GM12878 (cell line): ENCODE data around the gene LRP5. TPM values are rescaled to one million over a fixed set of nuclear protein-coding genes. Genes with fewer than 3 reads are reported as not detected.

Experiments used
- ATAC-seq: fragments of 200-7000 bp; cut with Tn5 transposase; 3 replicates; pipeline ENCODE4 v1.9.1; 2020; ENCODE audit warnings: mild to moderate bottlenecking, moderate library complexity
- BruUV-seq: library from RNA; stranded (reverse); fragments of 400-500 nt; replicated peaks from 2 replicates; lab custom pipeline; 2021; lab: Mats Ljungman, UMichigan
- CTCF ChIA-PET: fragments of 300-600 bp; sonication (Branson Sonifier 250); formaldehyde crosslinking; extraction: SDS; loops from one replicate; lab custom pipeline; 2021; ENCODE audit warnings: inconsistent platforms; lab: Yijun Ruan, JAX
- POLR2A ChIA-PET: fragments of 350-600 bp; formaldehyde crosslinking; extraction: SDS; loops from one replicate; lab custom pipeline; 2021; ENCODE audit warnings: inconsistent platforms; lab: Charles Lee
- RAD21 ChIA-PET: fragments of 300-600 bp; sonication (Branson Sonifier 250); formaldehyde crosslinking; loops from one replicate; lab custom pipeline; 2023; ENCODE audit warnings: antibody characterized with exemption; ENCODE audit not compliant: unreplicated experiment; lab: Charles Lee
- SMC1A ChIA-PET: fragments of 300-600 bp; sonication (Branson Sonifier 250); formaldehyde crosslinking; loops from one replicate; lab custom pipeline; 2023; ENCODE audit not compliant: unreplicated experiment, uncharacterized antibody; lab: Charles Lee
- DNase-seq: peaks from one replicate; pipeline ENCODE4 v3.0.0-alpha.2; 2011; ENCODE audit warnings: low read depth, low spot score
- FAIRE-seq: peaks from 3 replicates; lab custom pipeline; 2011; peaks lifted over from hg19 to GRCh38; lab: Jason Lieb, UNC
- H2AFZ ChIP-seq: 2 replicates; pipeline ENCODE4 v1.6.0; 2011; ENCODE audit warnings: low read depth, low read length, control low read depth; ENCODE audit not compliant: control insufficient read depth
- H3K27ac ChIP-seq: 2 replicates; pipeline ENCODE4 v1.5.1; 2011; ENCODE audit warnings: control low read depth; ENCODE audit not compliant: control insufficient read depth, insufficient read depth
- H3K27me3 ChIP-seq, 2 experiments: replicated peaks in 1 of 2; 2 replicates each; pipeline versions ENCODE4 v1.6.0 to v1.6.1; 2011; ENCODE audit warnings: low read length in 1 of 2; ENCODE audit not compliant: control insufficient read depth in 2 of 2, insufficient read depth in 2 of 2
- H3K36me3 ChIP-seq, 2 experiments: 2 replicates each; pipeline ENCODE4 v1.5.1; 2011; ENCODE audit warnings: low read length in 1 of 2; ENCODE audit not compliant: control insufficient read depth in 2 of 2, insufficient read depth in 2 of 2
- H3K4me1 ChIP-seq: 2 replicates; pipeline ENCODE4 v1.6.1; 2011; ENCODE audit warnings: mild to moderate bottlenecking, low read length, moderate library complexity, mixed read lengths; ENCODE audit not compliant: control insufficient read depth, insufficient read depth
- H3K4me2 ChIP-seq: 2 replicates; pipeline ENCODE4 v1.6.0; 2011; ENCODE audit warnings: control low read depth; ENCODE audit not compliant: control insufficient read depth, insufficient read depth
- H3K4me3 ChIP-seq: fragments of 200-600 bp; sonication (generic); 2 replicates; pipeline ENCODE4 v1.5.1; 2016
- H3K79me2 ChIP-seq: 2 replicates; pipeline ENCODE4 v1.6.0; 2011; ENCODE audit warnings: low read length; ENCODE audit not compliant: control insufficient read depth, insufficient read depth
- H3K9ac ChIP-seq: 2 replicates; pipeline ENCODE4 v1.8.0; 2011; ENCODE audit warnings: low read length, control low read depth, mixed read lengths; ENCODE audit not compliant: control insufficient read depth, insufficient read depth
- H3K9me3 ChIP-seq: replicated peaks from 3 replicates; pipeline ENCODE4 v1.5.1; 2011; ENCODE audit warnings: mild to moderate bottlenecking, low read length; ENCODE audit not compliant: control insufficient read depth, insufficient read depth
- H4K20me1 ChIP-seq: 2 replicates; pipeline ENCODE4 v1.6.0; 2011; ENCODE audit not compliant: control insufficient read depth, insufficient read depth
- BCL11A ChIP-seq: IDR thresholded peaks from 2 replicates; pipeline ENCODE4 v1.6.1; 2011; ENCODE audit warnings: low read depth, low read length
- CBX3 ChIP-seq: fragments of 200-600 bp; sonication (generic); IDR thresholded peaks from 2 replicates; pipeline ENCODE4 v1.6.1; 2016; ENCODE audit warnings: low read depth, borderline replicate concordance
- FOXM1 ChIP-seq: IDR thresholded peaks from 2 replicates; pipeline ENCODE4 v1.6.1; 2012; ENCODE audit warnings: low read depth, mild to moderate bottlenecking, inconsistent platforms, low read length, moderate library complexity
- HDAC6 ChIP-seq: fragments of 200-600 bp; sonication (generic); IDR thresholded peaks from one replicate; pipeline ENCODE4 v1.8.0; 2017; ENCODE audit warnings: antibody characterized with exemption; ENCODE audit not compliant: unreplicated experiment
- MYB ChIP-seq: fragments of 150-350 bp; IDR thresholded peaks from 2 replicates; pipeline ENCODE4 v1.6.1; 2014; ENCODE audit warnings: mild to moderate bottlenecking, low read depth, low read length, borderline replicate concordance
- POLR2AphosphoS2 ChIP-seq: IDR thresholded peaks from 2 replicates; pipeline ENCODE4 v1.6.1; 2011; ENCODE audit warnings: low read depth, mild to moderate bottlenecking, low read length, improper control_type of control experiment, moderate library complexity
- RAD21 ChIP-seq: IDR thresholded peaks from 2 replicates; pipeline ENCODE4 v1.6.1; 2011; ENCODE audit warnings: mild to moderate bottlenecking, low read depth, low read length, moderate library complexity; ENCODE audit not compliant: insufficient read depth
- RB1 ChIP-seq: fragments of 450-650 bp; formaldehyde crosslinking; IDR thresholded peaks from 2 replicates; pipeline ENCODE4 v1.6.1; 2017; ENCODE audit warnings: mild to moderate bottlenecking, borderline replicate concordance
- RCOR1 ChIP-seq: conservative IDR thresholded peaks from 2 replicates; pipeline ENCODE4 v1.6.1; 2012; ENCODE audit warnings: low read depth, low read length, improper control_type of control experiment
- TAF1 ChIP-seq: IDR thresholded peaks from 2 replicates; pipeline ENCODE4 v1.6.1; 2011; ENCODE audit warnings: mild to moderate bottlenecking, low read depth, low read length, borderline replicate concordance
- YBX1 ChIP-seq: fragments of 450-650 bp; IDR thresholded peaks from 2 replicates; pipeline ENCODE4 v1.6.1; 2016; ENCODE audit warnings: antibody characterized with exemption
- ZNF274 ChIP-seq: IDR thresholded peaks from one replicate; pipeline ENCODE4 v1.8.0; 2011; ENCODE audit not compliant: insufficient read length, insufficient read depth
- ZSCAN29 ChIP-seq: fragments of 450-650 bp; IDR thresholded peaks from 2 replicates; pipeline ENCODE4 v1.6.1; 2017; ENCODE audit warnings: mild to moderate bottlenecking, moderate library complexity
- WGBS: methylation state at CpG from one replicate; pipeline ENCODE4 v1.1.6; 2016; ENCODE audit warnings: low lambda C conversion rate; ENCODE audit not compliant: insufficient replicate concordance, insufficient coverage; ENCODE audit errors: missing lambda C conversion rate; 5-methylcytosine and 5-hydroxymethylcytosine counted together
- in situ Hi-C: fragments of 300-500 bp; cut with MboI; formaldehyde crosslinking; loops from 9 replicates; pipeline ENCODE4 v1.14.3; 2018; ENCODE audit warnings: mixed read lengths
- intact Hi-C: fragments of 100-400 bp; cut with micrococcal nuclease; formaldehyde crosslinking; loops from one replicate; pipeline ENCODE4 v1.14.2; 2022; ENCODE audit not compliant: unreplicated experiment
- polyA plus RNA-seq, 11 experiments: library from polyadenylated mRNA; depleted of rRNA in 4 of 11; unstranded in 6 of 11; stranded (reverse) in 5 of 11; fragments of >200 nt; fragmentation: Nextera tagmentation in 4 of 11; fragmentation: Illumina TruSeq in 1 of 11; extraction: Ambion mirVana in 4 of 11; extraction: Trizol in 1 of 11; gene quantifications; 1 replicate in 1 of 11; 2 replicates in 10 of 11; pipeline versions ENCODE4 v1.2.1 to v1.2.3, GENCODE V29; 2011 to 2016; ENCODE audit warnings: inconsistent platforms in 2 of 11, missing spikeins in 2 of 11, low read depth in 1 of 11
- total RNA-seq, 4 experiments: library from RNA; depleted of rRNA in 3 of 4; stranded (reverse); fragments of >200 nt in 3 of 4; fragmentation: Illumina TruSeq in 1 of 4; extraction: Trizol in 1 of 4; gene quantifications; 2 replicates each; pipeline versions ENCODE4 v1.2.1 to v1.2.3, GENCODE V29; 2013 to 2021
- TF ChIP-seq, protein P1 (sequence below): IDR thresholded peaks from 2 replicates; pipeline ENCODE4 v1.6.1; 2012; ENCODE audit warnings: mild to moderate bottlenecking, low read depth, low read length
- TF ChIP-seq, protein P2 (sequence below): fragments of 450-650 bp; IDR thresholded peaks from 2 replicates; pipeline ENCODE4 v1.6.1; 2017; ENCODE audit warnings: mild to moderate bottlenecking
- TF ChIP-seq, protein P3 (sequence below), 3 experiments: IDR thresholded peaks in 2 of 3; conservative IDR thresholded peaks in 1 of 3; 2 replicates each; pipeline ENCODE4 v1.5.1; 2011; ENCODE audit warnings: low read depth in 3 of 3, low read length in 3 of 3, mild to moderate bottlenecking in 3 of 3, control low read depth in 2 of 3, moderate library complexity in 2 of 3, inconsistent platforms in 1 of 3, mixed read lengths in 1 of 3; ENCODE audit not compliant: control insufficient read depth in 2 of 3, insufficient read depth in 1 of 3; ENCODE audit errors: extremely low read depth in 1 of 3

LRP5 gene
- total and polyA plus RNA-seq, 10 of the 15 experiments (the other 5 are each of a cell fraction or from before 2014, with no cell fraction given) = 0.37 to 34.0 (median 6.6) TPM

DNA sequence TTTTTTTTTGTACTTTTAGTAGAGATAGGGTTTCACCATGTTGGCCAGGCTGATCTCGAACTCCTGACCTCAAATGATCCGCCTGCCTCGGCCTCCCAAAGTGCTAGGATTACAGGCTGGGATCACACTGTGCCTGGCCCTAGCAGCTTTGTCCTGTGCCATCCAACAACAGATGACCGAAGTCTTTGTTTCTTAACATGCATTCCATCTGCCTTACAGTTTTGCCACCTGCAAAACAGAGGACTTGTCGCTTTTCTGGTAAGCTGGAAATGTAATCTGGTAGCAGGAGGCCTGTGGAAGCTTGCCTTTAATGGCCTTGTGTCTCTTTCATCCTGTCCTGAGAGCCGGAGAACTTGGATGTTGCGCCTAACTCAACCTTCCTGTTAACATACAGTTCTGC is 89.5 kb downstream of the LRP5 start (continued):
- TF ChIP-seq, protein P1, sequence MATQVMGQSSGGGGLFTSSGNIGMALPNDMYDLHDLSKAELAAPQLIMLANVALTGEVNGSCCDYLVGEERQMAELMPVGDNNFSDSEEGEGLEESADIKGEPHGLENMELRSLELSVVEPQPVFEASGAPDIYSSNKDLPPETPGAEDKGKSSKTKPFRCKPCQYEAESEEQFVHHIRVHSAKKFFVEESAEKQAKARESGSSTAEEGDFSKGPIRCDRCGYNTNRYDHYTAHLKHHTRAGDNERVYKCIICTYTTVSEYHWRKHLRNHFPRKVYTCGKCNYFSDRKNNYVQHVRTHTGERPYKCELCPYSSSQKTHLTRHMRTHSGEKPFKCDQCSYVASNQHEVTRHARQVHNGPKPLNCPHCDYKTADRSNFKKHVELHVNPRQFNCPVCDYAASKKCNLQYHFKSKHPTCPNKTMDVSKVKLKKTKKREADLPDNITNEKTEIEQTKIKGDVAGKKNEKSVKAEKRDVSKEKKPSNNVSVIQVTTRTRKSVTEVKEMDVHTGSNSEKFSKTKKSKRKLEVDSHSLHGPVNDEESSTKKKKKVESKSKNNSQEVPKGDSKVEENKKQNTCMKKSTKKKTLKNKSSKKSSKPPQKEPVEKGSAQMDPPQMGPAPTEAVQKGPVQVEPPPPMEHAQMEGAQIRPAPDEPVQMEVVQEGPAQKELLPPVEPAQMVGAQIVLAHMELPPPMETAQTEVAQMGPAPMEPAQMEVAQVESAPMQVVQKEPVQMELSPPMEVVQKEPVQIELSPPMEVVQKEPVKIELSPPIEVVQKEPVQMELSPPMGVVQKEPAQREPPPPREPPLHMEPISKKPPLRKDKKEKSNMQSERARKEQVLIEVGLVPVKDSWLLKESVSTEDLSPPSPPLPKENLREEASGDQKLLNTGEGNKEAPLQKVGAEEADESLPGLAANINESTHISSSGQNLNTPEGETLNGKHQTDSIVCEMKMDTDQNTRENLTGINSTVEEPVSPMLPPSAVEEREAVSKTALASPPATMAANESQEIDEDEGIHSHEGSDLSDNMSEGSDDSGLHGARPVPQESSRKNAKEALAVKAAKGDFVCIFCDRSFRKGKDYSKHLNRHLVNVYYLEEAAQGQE = no peak
- TF ChIP-seq FOXM1 = no peak

DNA sequence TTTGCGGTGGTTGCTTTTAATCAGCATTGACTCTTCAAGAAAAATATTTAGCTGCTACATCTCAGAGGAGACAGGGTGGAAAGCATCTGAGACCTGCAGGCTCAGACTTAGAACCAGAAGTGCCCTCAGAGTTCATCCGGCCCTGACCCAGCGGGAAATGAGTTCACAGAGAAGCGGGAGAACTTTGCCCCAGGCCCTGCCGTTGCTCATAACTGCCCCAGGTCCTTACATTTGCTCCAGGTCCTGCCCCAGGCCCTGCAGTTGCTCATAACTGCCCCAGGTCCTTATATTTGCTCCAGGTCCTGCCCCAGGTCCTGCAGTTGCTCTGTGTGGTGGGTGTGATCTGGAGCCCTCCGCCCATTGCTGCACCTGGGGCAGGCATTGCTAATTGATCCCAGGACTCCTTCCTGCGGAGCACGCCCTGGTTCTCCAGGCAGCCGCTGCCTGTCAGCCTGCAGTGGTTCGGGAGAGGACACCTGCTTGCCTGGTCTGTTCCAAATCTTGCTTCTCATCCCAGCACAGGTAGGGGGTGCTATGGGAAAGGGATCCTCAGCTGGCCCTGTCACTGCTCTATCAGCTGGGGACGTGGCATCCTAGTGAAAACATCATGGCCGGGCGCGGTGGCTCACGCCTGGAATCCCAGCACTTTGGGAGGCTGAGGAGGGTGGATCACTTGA is 90.1 kb downstream of the LRP5 start:
- ChIA-PET RAD21 (no interaction called here), POLR2A (no interaction called here), SMC1A (no interaction called here), CTCF (interaction anchor here (0.7 kb wide), 1 partner anchor 227 kb away, joined by 3 read pairs; no protein-coding TSS in a partner anchor)
- H3K27ac ChIP-seq = no peak overlapping the region
- no peak overlapping the region for H2AFZ ChIP-seq
- H3K9ac ChIP-seq = no peak overlapping the region
- H3K4me2 ChIP-seq = no peak overlapping the region
- no peaks in the 10 kb centered on the region for H3K27me3 ChIP-seq
- intact Hi-C loops (no loop called here), in situ Hi-C loops (no loop called here)
- no peak overlapping the region for H3K4me3 ChIP-seq
- no peaks in the 10 kb centered on the region for H3K79me2 ChIP-seq
- H3K9me3 ChIP-seq = no peaks in the 10 kb centered on the region
- ATAC-seq = no peak
- 84% methylated on average over 15 of the region's 15 CpGs for WGBS
- TF ChIP-seq ZSCAN29 (no peak), MYB (no peak), ZNF274 (no peak), RAD21 (peak; percentile 37; the same call in 1 of the 2 replicates), TAF1 (no peak), RB1 (no peak), RCOR1 (no peak), POLR2AphosphoS2 (no peak), HDAC6 (no peak), CBX3 (no peak), YBX1 (no peak), BCL11A (no peak)
- TF ChIP-seq, protein P2, sequence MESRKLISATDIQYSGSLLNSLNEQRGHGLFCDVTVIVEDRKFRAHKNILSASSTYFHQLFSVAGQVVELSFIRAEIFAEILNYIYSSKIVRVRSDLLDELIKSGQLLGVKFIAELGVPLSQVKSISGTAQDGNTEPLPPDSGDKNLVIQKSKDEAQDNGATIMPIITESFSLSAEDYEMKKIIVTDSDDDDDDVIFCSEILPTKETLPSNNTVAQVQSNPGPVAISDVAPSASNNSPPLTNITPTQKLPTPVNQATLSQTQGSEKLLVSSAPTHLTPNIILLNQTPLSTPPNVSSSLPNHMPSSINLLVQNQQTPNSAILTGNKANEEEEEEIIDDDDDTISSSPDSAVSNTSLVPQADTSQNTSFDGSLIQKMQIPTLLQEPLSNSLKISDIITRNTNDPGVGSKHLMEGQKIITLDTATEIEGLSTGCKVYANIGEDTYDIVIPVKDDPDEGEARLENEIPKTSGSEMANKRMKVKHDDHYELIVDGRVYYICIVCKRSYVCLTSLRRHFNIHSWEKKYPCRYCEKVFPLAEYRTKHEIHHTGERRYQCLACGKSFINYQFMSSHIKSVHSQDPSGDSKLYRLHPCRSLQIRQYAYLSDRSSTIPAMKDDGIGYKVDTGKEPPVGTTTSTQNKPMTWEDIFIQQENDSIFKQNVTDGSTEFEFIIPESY = no peak
- TF ChIP-seq, protein P3, sequence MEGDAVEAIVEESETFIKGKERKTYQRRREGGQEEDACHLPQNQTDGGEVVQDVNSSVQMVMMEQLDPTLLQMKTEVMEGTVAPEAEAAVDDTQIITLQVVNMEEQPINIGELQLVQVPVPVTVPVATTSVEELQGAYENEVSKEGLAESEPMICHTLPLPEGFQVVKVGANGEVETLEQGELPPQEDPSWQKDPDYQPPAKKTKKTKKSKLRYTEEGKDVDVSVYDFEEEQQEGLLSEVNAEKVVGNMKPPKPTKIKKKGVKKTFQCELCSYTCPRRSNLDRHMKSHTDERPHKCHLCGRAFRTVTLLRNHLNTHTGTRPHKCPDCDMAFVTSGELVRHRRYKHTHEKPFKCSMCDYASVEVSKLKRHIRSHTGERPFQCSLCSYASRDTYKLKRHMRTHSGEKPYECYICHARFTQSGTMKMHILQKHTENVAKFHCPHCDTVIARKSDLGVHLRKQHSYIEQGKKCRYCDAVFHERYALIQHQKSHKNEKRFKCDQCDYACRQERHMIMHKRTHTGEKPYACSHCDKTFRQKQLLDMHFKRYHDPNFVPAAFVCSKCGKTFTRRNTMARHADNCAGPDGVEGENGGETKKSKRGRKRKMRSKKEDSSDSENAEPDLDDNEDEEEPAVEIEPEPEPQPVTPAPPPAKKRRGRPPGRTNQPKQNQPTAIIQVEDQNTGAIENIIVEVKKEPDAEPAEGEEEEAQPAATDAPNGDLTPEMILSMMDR (IDR thresholded peaks at IDR 0.05 in 2 of 3, conservative IDR thresholded peaks at IDR 0.05 in 1 of 3; ENCODE audit: control insufficient read depth in 2 of 3, extremely low read depth in 1 of 3, insufficient read depth in 1 of 3, low read depth in 3 of 3, low read length in 3 of 3) = peak in 2 of 3 experiments; percentile 11 to 17; a peak in 2 of 6 replicates
- no peak for DNase-seq
- no peaks in the 10 kb centered on the region for H4K20me1 ChIP-seq
- no peak for FAIRE-seq
- H3K4me1 ChIP-seq = no peaks in the 10 kb centered on the region; the same call in 1 of the 2 replicates
- no TSS peak for BruUV-seq
- H3K36me3 ChIP-seq = peaks cover 8 to 11% of the 10 kb centered on the region in 2 experiments; a peak in 3 of 4 replicates
